Neural progenitor cell (in vitro differentiated cells): ENCODE results near the gene TTC9.

Experiments
- CTCF ChIP-seq: fragments of 200-600 bp; sonication (generic); IDR thresholded peaks from 2 replicates; pipeline ENCODE4 v1.5.1; 2017; ENCODE audit warnings: antibody characterized with exemption, mild to moderate bottlenecking
- EZH2 ChIP-seq: fragments of 200-600 bp; sonication (generic); IDR thresholded peaks from 2 replicates; pipeline ENCODE4 v1.6.1; 2017; ENCODE audit warnings: antibody characterized with exemption, mild to moderate bottlenecking, moderate library complexity

GRCh38 chr14:70724110-70724509, 82.4 kb downstream of the TTC9 start:
- TF ChIP-seq CTCF: no peak
- no peak for TF ChIP-seq EZH2
